PFSK-1 (cell line): ENCODE data around the gene P2RY4.

Experiments
- POLR2AphosphoS5 ChIP-seq: IDR thresholded peaks from 2 replicates; pipeline ENCODE4 v1.6.1; 2012; ENCODE audit warnings: low read depth, mild to moderate bottlenecking, control low read depth, low read length, moderate library complexity
- REST ChIP-seq, 2 experiments: IDR thresholded peaks; 2 replicates each; pipeline versions ENCODE4 v1.6.1 to v1.8.0; 2011 to 2012; ENCODE audit warnings: low read depth in 2 of 2, low read length in 2 of 2, control low read depth in 1 of 2, inconsistent platforms in 1 of 2, mild to moderate bottlenecking in 1 of 2, moderate library complexity in 1 of 2; ENCODE audit not compliant: insufficient read depth in 1 of 2
- SIN3A ChIP-seq: IDR thresholded peaks from 2 replicates; pipeline ENCODE4 v1.6.1; 2012; ENCODE audit warnings: mild to moderate bottlenecking, low read length, moderate library complexity, borderline replicate concordance; ENCODE audit not compliant: insufficient read depth

GRCh38 chrX:70234355-70234754, 25.6 kb downstream of the P2RY4 start, which contains the start of gene AWAT1:
- TF ChIP-seq POLR2AphosphoS5 (no peak), SIN3A (no peak), REST (IDR thresholded peaks at IDR 0.05; ENCODE audit: insufficient read depth in 1 of 2, low read depth in 2 of 2, low read length in 2 of 2) (no peak)
